Endothelial cell (in vitro differentiated cells): ENCODE measurements around the gene HDAC4. TPM values are rescaled to one million over a fixed set of nuclear protein-coding genes. Genes with fewer than 3 reads are reported as not detected.

Experiments
- DNase-seq: peaks from one replicate; pipeline ENCODE4 v3.0.0; 2021; ENCODE audit warnings: low spot score
- H3K27ac Mint-ChIP-seq: one replicate; pipeline ENCODE4 v1.8.0; 2021; ENCODE audit warnings: mixed read lengths, inconsistent platforms; ENCODE audit not compliant: unreplicated experiment
- H3K27me3 Mint-ChIP-seq: one replicate; pipeline ENCODE4 v1.8.0; 2021; ENCODE audit warnings: mild to moderate bottlenecking, moderate library complexity, mixed read lengths, inconsistent platforms; ENCODE audit not compliant: unreplicated experiment
- H3K36me3 Mint-ChIP-seq: one replicate; pipeline ENCODE4 v1.8.0; 2021; ENCODE audit warnings: mild to moderate bottlenecking, low read depth, mixed read lengths, inconsistent platforms; ENCODE audit not compliant: unreplicated experiment
- H3K4me1 Mint-ChIP-seq: one replicate; pipeline ENCODE4 v1.8.0; 2021; ENCODE audit warnings: mild to moderate bottlenecking, mixed read lengths, inconsistent platforms; ENCODE audit not compliant: unreplicated experiment
- H3K4me3 Mint-ChIP-seq: one replicate; pipeline ENCODE4 v1.8.0; 2021; ENCODE audit warnings: mild to moderate bottlenecking, mixed read lengths, inconsistent platforms; ENCODE audit not compliant: unreplicated experiment
- H3K9me3 Mint-ChIP-seq: one replicate; pipeline ENCODE4 v1.8.0; 2021; ENCODE audit warnings: mixed read lengths, inconsistent platforms; ENCODE audit not compliant: unreplicated experiment
- total RNA-seq: library from RNA; stranded (reverse); fragmentation: NEBNext Ultra II Directional; extraction: Animal tissue kit (Norgen Biotek cat#: 25700); gene quantifications from one replicate; pipeline ENCODE4 v1.2.1, GENCODE V29; 2021; ENCODE audit not compliant: unreplicated experiment
- TF ChIP-seq, protein P1 (sequence below): fragments of 200-600 bp; sonication (generic); IDR thresholded peaks from one replicate; pipeline ENCODE4 v1.5.0; 2021; ENCODE audit warnings: antibody characterized with exemption; ENCODE audit not compliant: unreplicated experiment

The HDAC4 gene
- total RNA-seq, 1 donor from 2014 or later, result 26.0 TPM

DNA sequence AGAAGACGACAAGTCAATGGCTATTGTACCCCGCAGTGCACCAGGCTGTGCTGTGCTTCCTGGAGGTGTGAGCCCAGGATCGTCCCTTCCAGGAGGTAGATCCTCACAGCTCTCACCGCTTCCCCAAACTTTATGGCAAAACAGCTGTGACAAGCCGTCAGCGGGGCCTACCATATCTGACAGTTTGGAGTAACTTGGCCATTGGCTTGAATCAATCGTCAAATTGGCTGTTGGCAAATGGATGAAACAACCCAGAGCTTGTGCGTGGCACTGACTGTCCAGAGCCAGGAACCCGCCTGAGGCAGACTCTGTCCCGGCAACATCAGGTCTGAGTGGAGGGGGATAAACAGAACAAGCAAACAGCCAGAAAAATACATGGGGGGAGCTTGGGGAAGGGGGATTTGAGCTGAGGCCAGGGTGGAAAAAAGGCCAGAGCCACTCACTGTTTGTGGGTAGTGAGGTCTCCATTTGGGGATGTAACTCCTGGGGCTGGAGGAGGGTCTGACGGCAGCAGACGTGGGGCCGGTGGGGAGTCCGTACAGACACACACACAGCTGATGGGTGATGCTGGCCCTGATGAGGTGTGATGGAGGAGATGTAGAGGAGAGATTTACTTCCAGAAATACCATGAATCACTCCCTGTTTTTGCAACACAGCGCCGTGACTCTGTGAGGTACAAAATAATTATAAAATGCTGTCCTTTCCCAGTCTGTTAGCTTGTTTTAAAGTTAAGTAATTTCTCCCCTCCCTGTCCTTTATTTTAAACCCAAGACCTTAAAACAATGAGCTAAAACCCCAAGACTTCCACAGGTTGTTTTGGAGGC lies 378.2 kb downstream of the HDAC4 start:
- no peaks in the 10 kb centered on the region for H3K4me1 Mint-ChIP-seq
- no peak overlapping the region for H3K4me3 Mint-ChIP-seq
- H3K27ac Mint-ChIP-seq, result no peak overlapping the region
- no peaks in the 10 kb centered on the region for H3K9me3 Mint-ChIP-seq
- H3K27me3 Mint-ChIP-seq, result peaks cover 7% of the 10 kb centered on the region
- no peaks in the 10 kb centered on the region for H3K36me3 Mint-ChIP-seq
- no peak for DNase-seq
- TF ChIP-seq, protein P1, sequence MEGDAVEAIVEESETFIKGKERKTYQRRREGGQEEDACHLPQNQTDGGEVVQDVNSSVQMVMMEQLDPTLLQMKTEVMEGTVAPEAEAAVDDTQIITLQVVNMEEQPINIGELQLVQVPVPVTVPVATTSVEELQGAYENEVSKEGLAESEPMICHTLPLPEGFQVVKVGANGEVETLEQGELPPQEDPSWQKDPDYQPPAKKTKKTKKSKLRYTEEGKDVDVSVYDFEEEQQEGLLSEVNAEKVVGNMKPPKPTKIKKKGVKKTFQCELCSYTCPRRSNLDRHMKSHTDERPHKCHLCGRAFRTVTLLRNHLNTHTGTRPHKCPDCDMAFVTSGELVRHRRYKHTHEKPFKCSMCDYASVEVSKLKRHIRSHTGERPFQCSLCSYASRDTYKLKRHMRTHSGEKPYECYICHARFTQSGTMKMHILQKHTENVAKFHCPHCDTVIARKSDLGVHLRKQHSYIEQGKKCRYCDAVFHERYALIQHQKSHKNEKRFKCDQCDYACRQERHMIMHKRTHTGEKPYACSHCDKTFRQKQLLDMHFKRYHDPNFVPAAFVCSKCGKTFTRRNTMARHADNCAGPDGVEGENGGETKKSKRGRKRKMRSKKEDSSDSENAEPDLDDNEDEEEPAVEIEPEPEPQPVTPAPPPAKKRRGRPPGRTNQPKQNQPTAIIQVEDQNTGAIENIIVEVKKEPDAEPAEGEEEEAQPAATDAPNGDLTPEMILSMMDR, result no peak

DNA sequence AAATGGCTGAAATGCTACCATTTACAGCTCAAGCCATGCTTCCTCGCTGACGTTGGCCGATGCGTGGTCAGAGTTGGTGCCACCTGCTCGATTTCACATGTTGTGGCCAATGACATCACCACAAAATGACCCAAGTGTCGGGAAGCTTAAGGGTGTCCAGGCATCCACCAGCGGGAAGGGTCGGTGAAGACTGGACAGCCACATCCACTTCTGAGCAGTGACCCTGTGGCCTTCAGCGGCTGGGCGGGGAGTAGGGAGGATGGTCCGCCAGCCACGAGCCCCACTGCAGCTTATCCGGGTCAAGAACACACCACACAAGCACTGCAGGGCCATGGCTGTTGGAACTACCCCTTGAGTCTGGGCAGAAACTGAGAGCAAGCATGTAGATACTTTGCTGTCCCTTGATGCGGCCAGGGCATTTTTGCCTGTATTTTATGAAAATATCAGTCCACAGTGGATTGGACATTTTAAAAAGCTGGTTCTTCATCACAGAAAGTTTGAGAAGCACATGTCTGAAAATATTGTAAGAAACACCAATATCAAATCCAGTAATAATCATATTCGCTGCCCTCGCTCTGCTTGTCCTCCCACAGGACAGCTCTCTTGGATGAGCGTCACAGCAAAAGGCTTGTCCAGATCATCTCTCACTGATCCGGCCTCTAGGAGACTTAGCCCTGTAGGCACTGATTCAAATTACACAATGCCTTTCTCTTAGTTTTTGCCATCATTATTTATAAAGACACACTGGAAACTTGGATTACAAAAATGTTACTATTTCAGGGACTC lies 379.0 kb downstream of the HDAC4 start:
- H3K4me3 Mint-ChIP-seq, result no peak overlapping the region
- H3K9me3 Mint-ChIP-seq, result no peaks in the 10 kb centered on the region
- TF ChIP-seq, protein P1, result no peak
- DNase-seq, result no peak
- H3K36me3 Mint-ChIP-seq, result no peaks in the 10 kb centered on the region
- peaks cover 7% of the 10 kb centered on the region for H3K27me3 Mint-ChIP-seq
- H3K4me1 Mint-ChIP-seq, result no peaks in the 10 kb centered on the region
- H3K27ac Mint-ChIP-seq, result no peak overlapping the region

DNA sequence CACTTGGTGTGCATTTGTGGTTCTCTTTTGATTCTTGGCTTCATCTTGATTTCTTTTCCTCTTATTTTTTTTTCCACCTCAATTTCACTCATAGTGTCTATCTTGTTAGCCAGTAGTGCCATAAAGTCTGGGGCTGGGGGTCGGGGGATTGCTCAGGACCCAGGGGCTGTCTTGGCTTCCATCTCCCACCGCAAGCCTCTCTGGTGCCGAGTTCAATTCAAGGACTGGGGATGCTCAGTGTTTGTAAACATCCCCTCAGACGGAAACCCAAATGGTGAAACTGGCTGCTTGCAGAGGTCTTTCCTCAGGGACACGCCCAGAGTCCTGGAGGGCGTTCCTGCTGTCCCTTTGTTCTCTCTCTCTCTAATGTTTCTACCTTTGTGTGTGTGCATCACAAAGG lies 379.6 kb downstream of the HDAC4 start:
- Mint-ChIP-seq H3K27ac (no peak overlapping the region), H3K36me3 (no peaks in the 10 kb centered on the region), H3K4me1 (no peaks in the 10 kb centered on the region), H3K9me3 (no peaks in the 10 kb centered on the region), H3K27me3 (peaks cover 7% of the 10 kb centered on the region), H3K4me3 (no peak overlapping the region)
- TF ChIP-seq, protein P1, result no peak
- DNase-seq, result no peak

DNA sequence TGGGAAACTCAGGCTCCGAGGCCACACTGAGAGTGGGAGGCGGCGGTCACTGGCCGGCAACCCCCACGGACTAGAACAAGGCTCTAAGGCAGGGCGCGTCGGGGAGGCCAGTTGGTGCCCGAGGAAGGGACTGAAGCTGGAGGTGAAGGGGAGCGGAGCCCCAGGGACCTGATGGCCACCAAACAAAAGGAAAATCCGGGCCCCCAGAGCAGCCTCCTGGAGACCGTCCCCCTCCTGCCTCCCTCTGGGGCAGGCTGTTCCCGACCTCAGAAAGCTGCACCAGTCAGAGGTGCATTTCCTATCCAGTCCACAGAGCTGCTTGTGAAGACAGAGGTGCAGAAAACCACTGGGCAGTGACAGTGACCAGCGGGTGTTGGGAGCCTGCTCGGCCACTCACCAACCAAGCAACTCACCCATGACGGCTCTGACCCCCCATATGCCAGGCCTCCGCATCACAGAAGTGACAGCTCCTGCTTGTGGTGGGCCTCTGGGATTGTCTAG lies 380.2 kb downstream of the HDAC4 start:
- Mint-ChIP-seq H3K9me3 (no peaks in the 10 kb centered on the region), H3K36me3 (no peaks in the 10 kb centered on the region), H3K27me3 (peaks cover 9% of the 10 kb centered on the region), H3K4me3 (no peak overlapping the region), H3K4me1 (no peaks in the 10 kb centered on the region), H3K27ac (no peak overlapping the region)
- TF ChIP-seq, protein P1, result no peak
- no peak for DNase-seq
